Stimulated activated CD8-positive, alpha-beta memory T cell treated with anti-CD3 and anti-CD28 coated beads, Interleukin-7, amount 100 ng/mL, for 4 hours (primary cell): ENCODE data around the gene DRD2.

ENCODE experiments used
- DNase-seq, 2 donors: peaks; one replicate each; pipeline ENCODE4 v3.0.0-alpha.2; 2020; ENCODE audit warnings: low read depth in 2 of 2

DRD2 gene

DNA sequence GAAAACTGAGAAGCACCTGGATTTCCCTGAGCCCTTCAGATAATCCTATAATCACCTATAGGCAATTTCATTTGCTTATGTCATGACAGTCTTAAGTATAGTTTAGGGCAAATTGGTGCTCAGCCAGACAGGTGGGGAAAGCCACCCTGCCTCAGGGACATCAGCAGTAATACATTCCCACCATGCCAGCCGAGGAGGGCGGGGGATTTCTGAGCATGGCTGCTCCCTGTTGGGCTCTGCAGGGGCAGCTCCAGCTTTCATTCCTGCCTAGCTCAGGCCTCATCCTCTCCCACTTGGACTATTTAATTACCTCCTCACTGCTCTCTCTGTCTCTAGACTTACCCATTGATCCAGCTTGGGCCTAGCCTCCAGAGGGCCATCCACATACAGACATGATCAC is 9.0 kb upstream of the DRD2 start:
- DNase-seq, result no peak

DNA sequence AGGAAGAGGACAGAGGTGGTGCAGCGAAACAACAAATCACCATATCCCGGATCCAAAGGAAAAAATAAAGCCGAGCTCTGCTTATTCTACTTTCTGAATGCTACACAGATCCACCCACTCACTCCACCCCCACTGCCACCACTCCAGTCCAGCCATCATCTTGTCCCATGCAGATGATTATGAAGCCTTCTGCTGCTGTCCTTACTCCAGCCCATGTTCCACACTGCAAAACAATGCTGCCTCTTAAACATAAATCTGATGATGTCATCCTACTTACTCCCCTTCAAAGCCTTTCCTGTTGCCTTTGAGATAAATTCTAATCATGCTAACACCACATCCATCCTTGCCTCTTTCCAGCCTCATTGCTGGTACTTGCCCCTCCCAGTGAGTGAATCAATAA is 6.5 kb upstream of the DRD2 start:
- DNase-seq, result no peak

DNA sequence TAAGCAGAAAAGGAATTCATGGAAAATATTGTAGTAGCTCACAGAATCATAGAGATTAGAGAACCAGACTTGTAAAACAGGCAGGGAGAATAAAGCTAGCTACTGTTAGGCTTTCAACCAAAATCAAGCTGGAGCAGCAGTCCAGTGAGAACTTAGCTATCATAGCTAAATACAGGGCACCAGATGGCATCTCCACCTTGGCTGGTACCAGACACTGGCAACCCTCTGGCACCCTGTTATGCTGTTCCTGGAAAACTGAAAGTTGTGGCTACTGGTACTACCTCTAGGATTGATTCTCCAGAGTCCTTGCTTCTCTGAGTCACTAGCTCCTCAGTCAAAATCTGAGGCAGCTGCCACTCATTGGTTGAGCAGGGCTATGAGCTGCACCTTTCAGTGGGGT is 6.0 kb upstream of the DRD2 start:
- DNase-seq, result no peak

DNA sequence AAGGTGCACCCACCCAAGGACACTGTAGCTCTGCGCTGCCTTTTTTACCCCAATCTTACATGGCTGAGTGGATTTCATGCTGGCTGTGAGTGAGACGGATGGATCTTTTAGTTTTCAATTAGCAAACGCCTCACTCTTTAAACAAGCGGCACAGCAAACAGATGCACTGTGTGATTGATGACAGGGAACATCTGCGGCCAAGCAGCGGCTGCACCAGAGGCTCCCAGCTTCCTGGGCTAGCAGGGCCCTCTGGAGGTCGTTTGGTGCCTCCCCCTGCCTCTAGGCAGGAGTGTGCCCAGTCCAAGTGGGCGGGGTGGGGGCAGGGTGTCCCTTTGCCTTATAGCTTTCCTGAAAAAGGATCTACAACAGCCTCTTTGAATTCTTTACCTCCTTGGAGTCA is 2.1 kb upstream of the DRD2 start:
- DNase-seq, result no peak

DNA sequence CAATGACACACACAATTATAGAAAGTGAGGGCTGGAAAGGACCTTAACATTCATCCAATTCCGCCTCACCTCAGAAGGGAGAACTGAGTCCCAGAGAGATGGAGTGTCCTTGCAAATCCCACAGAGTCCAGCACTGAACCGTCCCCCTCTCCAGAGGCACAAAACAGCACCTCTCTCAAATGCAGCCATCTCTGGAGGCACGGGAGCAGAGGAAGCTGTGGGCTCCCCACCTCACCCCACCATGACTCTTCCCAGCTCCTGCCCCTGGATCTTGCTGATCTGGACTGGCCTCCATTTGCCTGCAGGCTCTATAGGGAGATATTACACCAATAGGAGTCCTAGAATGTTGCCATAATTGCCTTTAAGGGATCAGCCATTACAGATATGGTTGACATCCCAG is 1.4 kb upstream of the DRD2 start:
- DNase-seq, result no peak

DNA sequence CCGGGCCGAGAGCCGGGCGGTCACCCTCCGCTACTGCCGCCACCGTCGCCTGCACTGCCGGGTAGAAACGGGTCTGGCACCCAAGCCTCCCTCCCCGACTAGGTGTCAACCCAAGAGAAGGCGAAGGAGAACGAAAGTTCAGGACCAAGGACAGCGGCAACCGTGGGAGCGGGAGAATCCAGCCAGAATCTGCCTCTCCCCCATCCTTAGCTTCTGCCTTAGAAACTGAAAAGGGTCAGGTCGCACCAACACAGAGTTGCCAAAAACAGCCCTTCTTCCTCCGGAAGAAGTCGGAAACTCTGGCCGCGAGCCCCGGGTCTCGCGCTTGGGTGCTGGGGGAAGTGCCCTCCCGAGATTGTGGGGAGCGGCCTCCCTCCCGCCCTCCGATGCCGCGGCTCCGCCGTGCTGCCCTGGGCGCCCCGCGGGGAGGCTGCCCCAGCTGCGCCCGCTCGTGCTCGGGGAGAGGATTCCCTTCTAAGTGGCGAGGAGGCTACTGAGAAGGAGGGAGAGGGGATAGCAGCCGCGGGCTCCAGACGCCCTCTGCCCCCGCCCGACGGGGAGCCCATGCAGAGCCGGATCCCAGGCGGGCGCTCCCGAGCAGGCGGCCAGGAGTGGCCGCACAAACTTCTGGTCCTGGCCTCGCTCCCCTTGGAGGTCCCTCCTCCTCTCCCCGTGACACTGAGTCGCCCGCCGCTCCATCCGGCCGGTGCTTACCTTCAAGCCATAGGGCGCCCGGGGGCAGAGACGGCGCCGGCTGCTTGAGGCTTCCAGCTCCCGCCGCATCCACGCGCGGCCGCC is 637 bp downstream of the DRD2 start:
- DNase-seq, result peak; percentile 2 to 4

DNA sequence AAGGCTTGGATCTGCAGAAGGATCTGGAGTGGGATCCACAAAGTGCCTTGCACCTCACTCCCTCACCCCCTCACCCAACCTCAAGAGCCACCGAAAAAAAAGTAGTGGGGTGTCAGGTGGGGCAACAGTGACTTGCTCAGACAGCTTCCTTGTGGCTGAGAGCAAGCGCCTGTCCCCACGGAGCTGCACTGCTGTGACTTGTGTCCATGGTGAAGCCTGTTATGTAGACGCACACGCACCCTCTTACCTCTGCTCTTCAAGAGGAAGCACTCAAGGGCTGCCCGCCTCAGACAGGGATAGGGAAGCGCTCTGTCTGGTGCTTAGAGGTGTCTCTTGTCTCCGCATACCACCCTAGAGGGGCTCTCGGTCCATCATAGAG is 1.2 kb downstream of the DRD2 start:
- no peak for DNase-seq

DNA sequence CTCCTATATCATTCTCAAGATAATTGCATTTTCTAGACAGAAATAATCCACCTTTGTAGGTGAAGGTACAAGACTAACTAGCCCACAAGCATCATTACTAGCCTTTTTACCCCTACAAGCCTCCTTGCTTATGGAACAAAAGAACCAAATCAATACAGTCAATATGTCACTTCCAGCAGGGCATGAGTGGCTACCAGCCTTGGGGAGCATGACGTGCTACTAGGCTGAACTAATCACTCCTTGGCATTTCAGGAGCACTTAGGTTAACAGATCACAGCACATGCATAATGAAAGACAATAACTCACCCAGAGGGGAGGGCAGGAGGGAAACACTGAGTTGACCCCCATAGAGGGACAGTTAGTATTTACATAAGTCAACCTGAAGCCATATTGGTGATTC is 2.7 kb downstream of the DRD2 start:
- DNase-seq, result no peak

DNA sequence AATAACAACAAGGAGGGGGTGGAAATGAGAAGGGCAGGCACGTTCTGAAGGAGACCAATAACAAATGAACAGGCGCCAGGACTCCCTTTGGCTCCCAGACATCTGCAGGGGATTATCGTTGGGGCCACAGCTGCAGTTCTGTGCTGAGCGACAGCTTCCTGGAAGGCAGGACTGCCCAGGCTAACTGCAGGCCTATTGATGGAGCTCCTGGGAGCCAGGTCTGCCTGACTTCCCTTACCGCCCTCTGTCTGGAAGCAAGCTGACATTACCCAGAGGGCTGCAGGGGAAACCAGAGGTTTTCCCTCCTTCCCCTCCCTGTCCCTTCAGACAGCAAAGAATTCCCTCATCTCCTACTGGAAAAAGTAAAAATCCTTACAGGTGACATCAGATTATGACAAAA is 5.0 kb downstream of the DRD2 start:
- no peak for DNase-seq

DNA sequence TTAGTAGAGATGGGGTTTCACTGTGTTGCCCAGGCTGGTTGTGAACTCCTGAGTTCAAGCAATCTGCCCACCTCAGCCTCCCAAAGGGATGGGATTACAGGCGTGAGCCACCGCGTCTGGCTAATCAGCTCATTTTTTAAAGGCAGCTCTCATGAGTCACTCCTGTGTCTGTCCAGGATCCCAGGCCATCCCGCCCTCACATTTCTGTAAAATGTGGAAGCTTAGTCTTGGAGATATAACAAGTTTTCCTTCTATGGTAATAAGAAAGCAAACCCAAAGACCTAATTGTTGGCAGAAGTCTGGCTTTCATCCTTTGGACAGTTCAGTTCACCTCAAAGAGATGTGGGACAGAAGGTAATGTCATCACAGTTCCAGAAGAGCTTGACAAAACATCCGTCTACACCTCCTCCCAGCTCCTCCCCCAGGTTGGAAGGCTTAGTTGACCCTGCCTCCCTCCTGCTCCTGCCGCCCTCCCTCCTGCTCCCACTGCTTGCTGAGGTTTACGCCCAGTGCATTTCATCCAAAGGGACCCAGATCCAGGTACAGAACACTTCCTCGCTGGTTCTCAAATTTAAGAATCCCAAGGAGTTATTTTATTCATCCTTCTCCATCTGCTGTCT is 6.4 kb downstream of the DRD2 start:
- no peak for DNase-seq

DNA sequence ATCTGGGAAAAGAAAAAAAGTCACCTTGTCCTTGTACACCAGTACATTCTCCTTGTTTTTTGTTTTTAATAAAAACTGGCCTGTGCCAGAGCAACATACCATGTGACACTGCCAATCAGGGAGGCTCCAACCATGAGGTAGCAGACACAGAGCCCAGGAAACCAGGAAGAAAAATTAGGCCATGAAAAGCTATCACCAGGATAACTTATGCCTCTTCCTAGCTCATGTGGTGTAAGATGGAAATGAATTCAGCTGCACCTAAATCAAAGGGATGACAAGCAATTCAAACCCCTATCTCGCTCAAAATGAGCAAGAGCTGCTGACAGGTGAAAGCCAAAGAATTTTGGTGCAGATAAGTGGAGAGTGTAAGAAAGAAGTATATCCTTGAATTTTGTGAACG is 7.7 kb downstream of the DRD2 start:
- DNase-seq, result no peak

DNA sequence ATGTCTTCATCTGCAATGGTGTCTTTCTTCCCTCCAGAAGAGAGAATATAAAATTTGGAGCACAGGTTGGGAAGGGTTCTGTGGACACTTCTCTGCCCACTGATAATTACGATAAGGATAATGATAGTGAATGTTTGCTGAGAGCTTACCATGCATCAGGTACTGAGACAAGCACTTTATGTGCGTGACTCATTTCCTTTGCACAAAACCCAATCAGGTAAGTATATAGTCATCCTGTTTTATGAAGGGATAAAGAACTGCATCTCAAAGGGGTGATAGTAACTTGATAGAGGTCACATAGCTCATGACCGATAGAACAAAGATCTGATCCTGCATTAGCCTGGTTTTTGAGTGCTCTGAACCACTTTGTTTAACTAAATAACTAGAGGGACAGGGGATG is 9.4 kb downstream of the DRD2 start:
- DNase-seq, result no peak

DNA sequence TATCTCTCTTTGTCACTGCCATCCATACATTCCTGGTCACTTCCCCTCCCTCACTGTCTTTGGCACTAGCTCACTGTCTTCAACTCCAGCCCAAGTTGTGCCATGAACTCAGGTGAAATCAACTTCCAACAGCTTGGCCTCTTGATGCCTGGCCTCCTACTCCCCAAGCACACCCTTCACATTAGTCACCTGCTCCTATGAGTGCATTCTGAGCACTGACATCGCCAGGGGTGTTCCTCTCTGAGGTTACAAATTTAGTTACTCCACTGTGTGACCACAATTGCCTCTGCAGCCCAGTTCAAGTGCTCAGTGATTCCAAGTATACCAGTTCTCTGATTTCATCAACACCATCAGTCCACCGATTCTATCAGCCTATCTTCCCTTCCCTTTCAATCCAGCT is 10.8 kb downstream of the DRD2 start:
- no peak for DNase-seq

DNA sequence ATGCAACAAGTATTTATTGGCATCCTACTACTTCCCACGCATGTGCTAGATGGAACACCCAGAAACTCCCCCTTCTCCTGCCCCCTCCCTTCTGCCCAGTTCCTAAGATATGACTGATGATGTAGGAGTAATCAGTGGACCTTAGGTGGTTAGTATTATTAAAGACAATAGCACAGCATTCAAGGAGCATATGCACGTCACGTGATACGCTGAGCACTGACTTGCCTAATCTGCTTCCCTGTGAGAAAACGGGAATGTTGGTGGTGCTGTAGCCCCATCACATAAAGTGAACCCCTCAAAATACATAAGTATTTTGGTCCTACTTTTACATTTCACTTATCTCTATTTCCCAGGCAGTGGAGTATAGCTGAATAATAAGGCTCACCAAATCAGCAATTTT is 12.4 kb downstream of the DRD2 start:
- no peak for DNase-seq

DNA sequence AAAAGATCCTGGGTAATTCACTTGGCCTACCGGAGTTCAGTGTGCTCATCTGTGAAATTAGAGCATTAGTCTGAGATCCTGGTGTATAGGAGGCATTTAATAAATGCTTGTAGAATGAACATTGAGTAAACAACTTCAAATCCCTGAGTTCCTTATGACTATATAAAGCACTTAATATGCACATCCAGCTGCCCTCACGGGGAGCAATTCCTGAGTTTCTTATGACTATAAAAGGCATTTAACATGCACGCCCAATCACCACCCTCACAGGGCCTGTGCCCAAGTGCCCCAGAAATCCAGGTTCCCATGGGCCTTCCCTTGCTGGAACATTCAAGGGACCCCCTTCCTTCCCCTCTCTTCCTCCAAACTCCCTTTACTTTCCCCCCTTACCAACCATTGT is 13.6 kb downstream of the DRD2 start:
- no peak for DNase-seq

DNA sequence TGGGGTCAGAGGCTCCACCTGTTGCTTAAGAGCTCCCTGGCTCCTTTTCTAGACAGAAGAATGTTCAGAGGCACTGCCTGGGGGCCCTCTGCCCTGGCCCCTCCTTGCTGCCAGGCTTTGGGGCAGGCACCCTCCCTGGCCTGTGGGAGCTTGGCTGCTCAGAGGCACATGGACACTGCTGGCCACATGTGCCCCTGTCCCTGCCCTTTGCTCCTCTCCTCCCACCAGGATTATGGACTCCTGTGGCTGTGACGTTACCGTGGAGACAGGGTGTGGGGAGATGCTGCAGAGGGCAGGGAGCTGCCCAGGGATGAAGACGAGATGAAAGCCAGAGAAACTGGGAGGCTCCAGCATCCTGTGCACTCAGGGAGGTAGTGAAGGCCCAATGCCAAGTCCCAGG is 14.7 kb downstream of the DRD2 start:
- no peak for DNase-seq

DNA sequence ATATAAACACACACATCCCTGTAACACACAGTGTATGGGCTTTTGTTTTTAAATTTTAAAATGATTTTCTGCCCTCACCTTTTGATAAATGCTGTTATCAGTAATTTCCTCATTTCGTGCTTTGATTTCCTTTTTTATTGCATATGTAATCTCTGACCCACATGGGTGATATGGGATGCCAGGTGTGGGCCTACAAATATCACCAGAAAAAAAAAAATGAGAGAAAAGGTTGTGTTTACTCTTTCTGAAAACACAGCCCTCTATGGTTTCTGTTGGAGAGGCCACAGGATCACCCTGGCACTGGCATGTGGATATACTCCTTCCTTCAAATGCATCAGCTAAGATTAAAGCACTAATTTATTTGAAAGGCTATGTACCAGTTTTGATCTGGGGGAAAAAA is 17.0 kb downstream of the DRD2 start:
- DNase-seq, result no peak

DNA sequence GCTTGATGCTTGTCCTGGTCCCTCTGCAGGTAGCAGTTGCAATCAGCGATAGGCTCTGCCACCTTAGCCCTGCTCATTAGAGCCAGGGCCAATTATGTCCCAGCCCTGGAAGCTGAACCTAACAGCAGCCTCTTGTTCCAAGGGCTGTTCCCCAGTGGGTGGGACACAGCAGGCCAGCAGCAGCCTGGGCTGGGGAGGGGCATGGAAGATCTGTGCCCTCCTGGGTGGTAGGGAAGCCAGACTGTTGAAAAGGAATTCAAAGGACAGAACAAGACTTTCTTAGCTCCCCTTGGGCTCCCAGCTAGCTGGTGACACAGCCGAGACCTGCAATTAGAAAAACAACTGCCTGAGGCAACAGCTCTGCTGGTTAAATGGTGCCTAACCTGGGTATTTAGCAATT is 17.4 kb downstream of the DRD2 start:
- DNase-seq, result no peak

DNA sequence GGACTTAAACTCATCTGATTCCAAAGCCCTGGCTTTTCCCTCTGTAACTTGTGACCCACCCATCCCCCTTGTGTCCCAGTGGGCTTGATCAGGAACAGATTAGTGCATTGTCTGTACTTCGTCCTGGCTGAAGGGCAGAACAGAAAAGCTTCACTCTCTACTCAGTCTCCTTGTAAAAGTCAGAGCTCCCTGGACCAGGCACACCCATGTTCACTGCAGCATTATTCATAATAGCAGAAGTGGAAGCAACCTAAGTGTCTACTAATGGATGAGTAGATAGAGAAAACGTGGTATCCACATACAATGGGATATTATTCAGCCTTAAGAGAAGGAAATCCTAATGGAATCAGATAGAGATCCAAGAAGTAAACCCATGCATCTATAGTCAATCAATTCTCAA is 20.7 kb downstream of the DRD2 start:
- DNase-seq, result no peak

DNA sequence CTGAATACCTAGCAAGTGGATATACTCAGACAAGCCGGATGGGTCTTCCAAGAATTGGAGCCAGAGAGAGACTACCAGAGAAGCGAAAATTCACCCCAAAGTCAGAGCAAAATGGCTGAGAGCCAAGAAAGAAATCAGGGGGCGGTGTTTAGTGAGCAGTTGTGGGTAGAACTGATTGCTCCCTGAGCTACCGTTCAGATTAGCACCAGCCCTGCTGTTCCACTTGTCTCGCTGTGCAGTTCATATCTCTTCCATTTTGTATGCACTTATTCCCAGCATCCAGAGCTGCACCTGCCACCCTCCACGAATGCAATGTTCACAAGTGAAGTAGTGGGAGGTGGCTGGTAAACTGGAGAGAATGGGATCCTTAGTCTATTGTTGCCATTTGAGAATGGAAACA is 25.5 kb downstream of the DRD2 start:
- DNase-seq, result no peak

DNA sequence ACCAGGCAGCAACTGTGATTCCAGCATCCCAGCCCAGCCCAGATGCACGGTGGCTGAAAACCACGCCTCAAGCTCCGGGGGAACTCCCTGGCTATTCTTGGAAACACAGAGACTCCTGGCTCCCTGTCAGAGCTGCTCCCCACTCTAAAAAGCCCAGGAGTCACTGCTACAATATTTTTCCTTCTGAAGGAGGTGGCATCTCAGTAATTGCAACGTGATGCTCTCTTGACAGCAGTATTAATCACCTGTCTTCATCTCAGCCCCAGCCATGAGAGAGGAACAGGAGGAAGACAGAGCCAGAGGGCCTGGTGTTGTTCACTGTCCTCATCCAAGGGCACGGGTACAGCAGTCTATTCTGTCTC is 26.9 kb downstream of the DRD2 start:
- no peak for DNase-seq

DNA sequence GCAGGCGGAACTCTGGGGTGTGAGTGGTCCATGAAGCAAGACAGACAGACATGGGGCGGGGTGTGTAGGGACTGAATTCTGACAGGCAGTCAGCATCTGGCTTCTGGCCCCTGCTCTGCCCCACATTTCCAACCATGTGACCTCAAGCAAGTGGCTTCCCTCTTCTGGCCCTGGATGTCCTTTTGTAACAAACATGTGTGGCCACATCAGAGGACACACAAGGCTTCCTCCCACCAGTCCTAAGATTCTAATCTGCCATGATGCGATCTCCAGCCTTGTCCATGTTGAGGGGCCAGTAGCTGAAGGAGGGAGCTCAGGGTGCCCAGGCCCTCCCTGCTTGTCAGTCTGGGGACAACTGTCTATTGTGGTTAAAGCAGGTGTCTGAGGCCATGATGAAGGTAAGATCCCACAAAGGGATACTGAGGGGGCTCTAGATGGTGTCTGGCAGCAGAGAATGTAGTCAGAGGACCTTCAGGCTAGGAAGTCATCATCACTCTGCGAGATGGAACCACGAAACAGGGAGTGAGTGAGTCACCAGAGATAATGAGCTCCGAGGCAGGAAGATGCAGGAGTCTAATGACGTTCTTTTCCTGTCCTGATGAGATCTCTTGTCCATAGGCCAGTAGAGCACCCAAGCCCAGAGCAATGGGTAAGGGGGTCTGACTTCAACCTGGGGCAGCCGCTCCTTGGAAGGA is 27.4 kb downstream of the DRD2 start:
- no peak for DNase-seq

DNA sequence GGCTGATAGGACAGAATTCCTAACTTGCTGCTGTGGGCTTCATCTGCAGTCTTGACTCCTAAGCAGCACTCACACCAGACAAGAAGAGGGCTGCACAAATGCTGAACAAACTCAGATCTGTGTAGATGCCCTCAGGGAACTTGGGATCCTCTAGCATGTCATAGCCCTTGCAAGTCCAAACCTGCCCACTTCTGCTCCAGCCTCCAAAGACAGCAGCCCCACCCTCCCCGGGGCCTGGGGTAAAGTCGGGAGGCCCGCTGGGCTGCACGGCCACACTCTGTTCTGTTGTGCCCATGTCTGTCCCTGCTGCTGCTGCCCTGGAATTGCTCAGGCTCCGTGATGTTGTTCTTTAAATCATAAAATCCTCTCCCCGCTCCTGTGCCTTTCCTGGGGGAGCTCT is 28.3 kb downstream of the DRD2 start:
- DNase-seq, result no peak
